Stimulated activated CD4-positive, alpha-beta T cell treated with anti-CD3 and anti-CD28 coated beads, Interleukin-1b, Interleukin-23, amount 100 ng/mL, for 24 hours (primary cell): Measurements from ENCODE around the gene TPRA1.

Source experiments
- DNase-seq, 4 experiments: peaks; one replicate each; pipeline ENCODE4 v3.0.0-alpha.2; 2020; ENCODE audit warnings: low read depth in 4 of 4, low spot score in 1 of 4

TPRA1 gene

DNA sequence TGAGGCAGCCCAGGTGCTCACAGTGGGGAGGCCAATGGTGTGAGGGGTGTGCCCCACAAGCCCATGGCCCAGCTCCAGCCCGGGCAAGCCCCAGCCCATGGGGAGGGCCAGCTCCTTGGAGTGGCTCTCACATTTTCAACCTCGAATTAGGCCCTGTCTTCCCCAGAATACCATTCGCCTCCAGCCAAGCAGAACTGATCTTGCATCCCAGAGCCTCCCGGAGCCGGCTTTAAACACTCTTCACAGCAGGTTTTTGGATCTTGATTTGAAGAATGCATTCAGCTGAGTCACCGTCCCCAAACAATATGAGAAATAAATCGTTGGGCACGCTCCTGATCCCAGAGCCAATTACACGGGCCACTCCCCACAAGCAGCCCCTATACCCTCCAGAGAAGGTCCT lies 23.7 kb downstream of the TPRA1 start:
- DNase-seq, result no peak

DNA sequence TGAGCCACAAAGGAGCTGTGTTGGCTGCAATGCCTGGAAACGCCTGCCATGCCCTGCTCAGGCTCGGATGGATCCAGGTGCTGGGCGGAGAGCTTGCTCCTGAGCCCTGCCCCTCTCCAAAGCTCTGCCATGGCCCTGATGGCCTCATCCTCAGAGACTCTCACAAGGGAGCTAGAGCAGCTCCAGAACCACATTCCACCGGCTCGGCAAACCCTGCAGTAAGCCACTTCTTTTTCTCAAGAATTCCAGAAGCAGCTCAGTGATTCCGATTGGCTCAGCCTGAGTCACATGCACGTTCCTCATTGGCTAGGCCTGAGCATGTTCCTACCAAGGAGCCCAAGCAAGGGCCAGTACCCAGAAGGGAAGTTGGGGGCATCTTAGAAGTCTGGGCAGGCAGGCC lies 24.8 kb downstream of the TPRA1 start:
- DNase-seq, result no peak

DNA sequence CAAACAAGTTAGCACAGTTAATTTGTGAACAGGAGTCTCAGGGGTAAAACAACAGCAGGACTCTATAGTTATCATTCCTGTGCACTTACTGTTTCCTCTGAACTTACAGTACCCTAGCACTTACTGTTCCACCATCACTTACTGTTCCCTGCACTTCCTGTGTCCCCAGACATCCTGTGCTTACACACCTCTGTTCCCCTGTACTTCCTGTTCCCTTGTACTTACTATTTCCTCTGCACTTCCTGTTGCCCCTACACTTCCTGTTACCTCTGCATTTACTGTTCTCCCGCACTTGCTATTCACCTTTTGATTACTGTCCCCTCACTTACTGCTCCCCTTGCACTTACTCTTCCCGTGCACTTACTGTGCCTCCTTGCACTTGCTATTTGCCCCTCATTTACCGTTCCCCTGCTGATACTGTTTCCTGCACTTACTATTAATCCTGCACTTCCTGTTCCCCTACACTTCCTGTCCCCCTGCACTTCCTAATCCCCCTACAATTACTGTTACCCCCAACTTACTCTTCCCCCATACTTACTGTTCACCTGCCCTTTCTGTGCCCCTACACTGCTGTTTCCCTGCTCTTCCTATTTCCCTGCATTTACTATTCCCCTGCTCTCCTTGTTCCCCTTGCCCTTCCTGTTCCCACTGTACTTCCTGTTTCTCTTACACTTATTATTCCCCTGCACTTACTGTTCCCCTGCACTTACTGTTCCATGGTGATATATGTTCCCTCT lies 30.3 kb downstream of the TPRA1 start:
- no peak for DNase-seq

DNA sequence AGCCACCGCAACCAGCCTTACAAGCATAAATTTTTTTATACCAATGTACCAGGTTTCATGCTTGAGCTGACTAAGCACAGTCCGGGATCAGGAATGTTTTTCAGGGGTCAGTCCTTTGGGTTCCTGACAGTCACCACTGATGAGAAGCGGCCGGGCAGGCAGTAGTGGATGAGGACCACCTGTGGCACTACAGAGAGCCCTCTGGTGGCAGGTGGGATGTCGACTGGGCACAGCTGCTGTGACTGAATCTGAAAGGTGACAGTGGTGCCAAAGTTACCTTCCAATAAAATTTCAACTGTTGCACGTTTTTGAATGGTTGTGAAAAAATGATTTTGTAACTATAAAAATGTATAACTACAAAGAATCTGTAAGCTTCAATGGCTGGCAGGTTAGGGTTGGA lies 34.0 kb downstream of the TPRA1 start:
- DNase-seq, result no peak

DNA sequence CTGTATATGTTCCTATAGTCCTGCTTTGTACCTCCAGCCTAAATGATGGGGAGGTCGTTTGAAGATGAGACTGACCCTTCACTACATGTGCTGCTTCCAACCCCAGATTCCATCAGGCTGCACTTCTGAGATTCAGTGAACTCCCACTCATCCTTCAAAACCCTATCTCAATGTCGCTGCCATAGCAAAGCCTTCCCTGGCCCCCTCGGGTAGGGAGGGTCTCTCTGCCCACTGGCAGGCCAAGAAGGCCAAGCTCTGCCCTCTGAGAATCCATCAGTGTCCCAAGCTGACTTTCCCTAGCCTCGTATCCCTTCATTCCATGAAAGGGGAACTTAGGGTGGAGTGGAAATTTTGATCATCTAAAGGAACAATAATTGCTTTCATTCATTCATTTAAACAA lies 35.4 kb downstream of the TPRA1 start:
- DNase-seq, result no peak

DNA sequence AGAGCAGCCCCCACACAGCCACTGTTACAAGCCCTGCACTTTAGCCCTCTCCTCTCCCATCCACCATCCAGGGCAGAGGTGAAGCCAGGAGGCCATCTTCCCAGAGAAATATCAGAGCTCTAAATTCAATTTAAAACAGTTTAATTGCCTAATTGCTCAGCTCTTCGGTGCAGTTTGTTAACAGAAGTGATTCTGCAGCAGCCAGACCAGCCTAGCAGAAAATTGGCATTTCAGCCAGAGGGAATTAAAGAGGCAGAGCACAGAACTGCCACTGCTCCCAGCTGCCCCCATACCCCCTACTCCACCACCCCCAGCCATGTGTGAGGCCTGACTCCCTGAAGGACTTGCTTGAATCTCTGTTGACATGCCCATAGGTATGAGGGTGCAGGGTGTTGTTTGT lies 38.5 kb downstream of the TPRA1 start:
- no peak for DNase-seq

DNA sequence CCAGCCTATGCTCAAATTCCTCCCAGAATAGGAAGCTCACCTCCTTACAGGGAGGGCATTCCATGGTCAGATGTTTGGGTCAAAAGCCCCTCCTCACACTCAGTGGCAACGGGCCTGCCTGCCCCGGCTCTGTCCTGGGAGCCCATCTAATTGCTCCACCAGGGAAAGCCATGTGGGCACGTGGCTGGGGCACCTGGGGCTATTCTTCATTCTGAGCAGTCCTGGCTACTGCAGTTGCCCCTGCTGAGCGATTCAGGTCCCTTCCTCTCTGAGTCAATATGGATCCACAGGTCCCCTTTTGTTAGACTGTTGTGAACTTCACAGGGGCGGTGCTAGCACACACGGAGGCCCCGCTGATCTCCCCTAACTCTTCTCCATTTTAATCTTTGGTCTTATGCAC lies 39.4 kb downstream of the TPRA1 start:
- no peak for DNase-seq

DNA sequence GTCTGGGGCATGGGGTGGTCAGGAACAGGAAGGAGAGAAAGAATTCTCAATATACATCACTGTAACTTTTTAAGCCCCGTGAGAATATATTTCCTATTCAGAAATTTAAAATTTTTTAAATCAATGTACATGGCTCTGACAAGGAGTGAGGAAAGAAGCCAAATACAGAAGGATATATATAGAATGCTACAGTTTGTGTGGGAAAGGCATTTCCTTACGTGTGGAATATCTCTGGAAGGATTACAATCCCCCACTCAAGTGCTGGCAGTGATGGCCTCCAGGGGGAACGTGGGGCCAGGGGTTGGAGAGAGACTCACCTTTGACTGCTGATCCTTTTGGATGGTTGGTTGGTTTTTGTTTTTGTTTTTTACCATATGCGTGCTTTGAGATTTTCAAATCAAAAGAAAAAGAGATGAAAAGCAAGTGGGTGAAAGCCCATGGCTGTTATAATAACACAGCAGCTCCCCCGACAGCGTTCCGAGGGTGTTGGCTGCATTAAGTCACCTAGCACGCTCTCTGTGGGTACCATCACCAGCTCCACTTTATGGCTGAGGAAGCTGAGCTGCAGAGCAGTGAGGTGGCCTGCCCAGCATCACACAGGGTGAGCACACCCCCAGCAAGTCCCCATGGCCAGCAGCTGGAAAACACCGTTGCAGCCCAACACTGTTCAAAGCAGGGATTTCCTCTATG lies 39.9 kb downstream of the TPRA1 start:
- DNase-seq, result no peak

DNA sequence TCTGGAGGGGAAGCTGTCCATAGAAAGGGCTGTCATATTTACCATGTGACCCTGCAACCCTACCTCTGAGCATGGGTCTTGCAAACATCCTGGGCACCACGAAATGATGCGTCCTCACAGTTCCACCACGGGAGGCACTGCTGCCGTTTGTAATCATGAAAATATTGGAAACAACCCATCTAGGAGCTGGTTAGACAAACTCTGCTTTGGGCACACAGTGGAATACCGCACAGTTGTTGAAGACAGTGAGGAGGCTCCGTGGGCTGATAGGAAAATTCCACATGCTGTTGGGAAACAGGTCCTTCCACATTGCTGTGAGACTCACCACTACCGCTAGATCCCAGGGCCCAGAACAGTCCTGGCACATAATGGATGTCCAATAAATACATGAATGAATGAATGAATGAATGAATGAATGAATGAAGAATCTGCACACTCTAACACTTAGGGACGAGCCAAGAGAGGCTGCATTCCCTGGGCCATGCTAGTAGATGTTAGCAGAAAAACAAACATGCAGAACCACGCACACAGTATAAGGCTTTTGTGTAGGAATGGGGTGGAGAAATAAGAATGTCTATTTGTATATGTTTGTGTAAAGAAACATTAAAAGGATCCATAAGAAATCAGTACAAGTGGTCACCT lies 40.6 kb downstream of the TPRA1 start:
- no peak for DNase-seq

DNA sequence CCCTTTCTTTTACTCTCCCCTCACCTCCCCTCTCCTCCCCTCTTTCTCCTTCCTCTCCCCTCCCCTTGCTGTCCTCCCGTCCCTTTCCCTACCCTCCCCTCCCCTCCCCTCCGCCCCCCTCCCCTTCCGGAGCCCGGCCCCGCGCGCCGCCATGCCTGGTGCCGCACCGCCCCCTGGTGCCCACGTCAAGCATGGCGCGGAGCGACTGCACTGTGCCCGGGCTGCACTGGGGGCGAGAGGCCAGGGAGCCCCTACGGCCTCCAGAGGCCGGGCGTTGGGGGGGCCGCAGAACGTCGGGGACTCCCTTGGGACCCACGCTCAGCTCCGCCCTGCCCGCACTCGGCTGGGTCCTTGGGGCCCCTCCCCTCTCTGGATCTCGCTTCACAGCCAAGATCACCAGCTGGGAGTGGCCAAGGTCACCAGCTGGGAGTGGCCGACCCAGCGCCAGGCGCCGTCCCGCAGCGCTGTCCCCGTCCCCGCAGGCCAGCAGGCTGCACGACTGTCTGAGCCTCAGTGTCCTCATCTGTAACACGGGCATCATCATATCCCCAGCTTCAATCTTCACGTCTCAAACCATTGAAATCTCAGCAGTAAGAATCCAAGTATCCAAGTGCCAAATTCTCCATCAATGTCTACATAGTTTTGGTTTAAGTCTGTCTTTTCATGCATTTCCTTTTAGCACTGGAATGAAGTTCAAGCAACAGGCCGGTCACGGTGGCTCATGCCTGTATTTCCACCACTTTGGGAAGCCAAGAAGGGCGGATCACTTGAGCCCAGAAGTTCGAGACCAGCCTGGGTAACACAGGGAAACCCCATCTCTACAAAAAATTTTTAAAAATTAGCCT lies 42.5 kb downstream of the TPRA1 start:
- DNase-seq, result peak; percentile 56 to 77 (median 72)

DNA sequence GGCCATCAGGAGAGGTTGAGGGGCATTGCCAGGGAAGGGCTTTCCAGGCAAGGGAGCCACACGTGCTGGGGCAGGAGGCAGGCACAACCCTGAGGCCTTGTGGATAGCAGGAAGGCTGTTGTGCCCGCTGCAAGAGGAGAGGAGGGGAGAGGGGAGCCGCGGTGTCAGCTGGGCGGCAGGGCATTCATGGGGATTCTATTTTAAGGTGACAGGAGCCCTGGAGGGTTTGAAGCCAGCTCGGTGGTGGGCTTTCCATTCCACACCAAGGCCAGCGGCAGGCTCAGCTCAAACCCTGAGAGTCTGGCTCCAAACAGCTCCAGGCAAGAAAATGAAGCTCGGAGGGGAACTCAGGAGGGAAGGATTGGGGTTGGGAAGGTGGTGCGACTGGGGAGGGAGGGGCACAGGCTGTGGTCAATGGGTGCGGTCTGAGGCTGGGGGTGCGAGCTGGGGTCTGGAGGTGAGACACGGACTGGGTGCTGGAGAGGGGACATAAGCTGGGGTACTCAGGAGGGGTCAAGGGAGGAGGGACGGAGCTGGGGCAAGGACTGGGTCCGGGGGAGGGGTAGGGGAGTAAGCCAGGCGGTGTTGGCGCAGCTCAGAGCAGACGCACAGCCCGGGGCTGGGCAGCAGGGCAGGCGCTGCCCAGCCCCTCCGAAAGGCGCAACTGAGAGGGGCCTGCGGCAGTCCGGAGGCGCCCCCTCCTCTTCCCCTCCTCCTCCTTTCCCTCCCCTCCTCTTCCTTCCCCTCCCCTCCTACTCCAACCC lies 43.4 kb downstream of the TPRA1 start:
- no peak for DNase-seq

DNA sequence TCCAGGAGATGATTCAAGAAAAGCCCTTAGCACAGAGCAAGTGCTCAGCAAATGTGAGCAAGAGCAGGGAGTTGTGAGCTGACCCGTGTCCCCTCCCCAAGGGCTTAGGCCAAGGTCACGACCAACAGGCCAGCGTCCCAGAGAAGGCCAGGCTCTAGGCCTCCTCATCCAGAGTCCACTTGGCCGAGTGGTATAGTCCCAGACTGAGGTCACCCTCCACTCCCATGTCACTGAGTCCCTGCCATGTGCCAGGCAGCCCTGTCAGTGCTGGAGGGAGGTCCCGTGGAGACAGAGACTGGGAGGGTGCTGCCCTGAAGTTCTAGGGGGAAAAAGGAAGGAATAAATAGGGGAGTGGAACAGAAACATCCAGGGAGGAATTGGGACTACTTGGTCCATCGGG lies 44.0 kb downstream of the TPRA1 start:
- DNase-seq, result no peak

DNA sequence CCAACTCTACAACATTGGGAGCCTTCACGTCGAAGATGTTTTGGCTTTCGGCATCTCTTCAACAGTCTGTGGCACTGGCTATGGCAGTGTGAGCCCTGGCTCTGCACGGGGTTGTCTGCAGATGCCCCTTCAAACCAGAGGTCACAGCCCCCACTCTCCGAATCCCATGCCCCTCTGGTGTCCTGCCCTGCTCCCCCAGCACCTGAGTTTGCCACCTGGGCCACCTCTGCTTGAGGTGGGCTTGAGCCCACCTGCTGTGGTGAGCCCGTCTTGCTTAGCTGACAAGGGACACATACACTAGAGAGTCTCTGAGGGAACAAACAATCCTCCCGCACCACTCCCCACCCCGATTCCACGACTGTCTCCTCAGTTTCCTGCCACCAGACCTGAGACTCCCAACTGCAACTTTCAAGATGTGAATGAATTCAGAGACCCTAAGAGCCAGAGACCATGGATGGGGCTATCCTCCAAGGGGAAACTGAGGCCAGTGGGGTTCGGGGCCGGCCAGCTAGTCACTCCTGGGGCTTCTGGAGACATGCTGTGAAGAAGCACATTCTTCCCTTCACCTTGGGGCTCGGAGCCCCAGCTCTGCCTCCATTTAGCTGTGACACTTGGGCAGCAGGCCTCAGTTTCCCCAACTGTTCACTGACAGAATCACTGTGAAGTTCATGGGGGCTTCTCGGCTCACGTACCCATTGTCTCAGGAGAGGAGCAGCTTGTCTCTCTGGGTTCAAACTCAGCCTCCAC lies 44.6 kb downstream of the TPRA1 start:
- no peak for DNase-seq

DNA sequence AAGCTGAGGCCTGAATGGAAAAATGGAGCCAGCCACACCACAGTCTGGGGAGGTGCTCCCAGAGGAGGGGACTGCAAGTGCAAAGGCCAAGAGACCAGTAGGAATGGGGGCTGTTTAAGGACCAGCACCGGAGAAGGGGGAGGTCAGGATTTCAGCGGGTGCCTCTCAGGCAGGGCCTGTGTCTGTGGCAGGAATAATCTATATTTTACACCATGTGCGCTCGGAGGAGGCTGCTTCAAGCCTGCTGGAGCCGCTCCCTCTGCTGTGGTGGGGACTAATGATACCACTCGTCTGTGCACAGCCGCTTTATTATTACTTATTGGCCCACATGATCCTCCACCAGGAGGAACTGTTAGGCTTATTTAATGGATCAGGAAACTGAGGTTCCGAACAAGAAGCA lies 45.3 kb downstream of the TPRA1 start:
- DNase-seq, result no peak

DNA sequence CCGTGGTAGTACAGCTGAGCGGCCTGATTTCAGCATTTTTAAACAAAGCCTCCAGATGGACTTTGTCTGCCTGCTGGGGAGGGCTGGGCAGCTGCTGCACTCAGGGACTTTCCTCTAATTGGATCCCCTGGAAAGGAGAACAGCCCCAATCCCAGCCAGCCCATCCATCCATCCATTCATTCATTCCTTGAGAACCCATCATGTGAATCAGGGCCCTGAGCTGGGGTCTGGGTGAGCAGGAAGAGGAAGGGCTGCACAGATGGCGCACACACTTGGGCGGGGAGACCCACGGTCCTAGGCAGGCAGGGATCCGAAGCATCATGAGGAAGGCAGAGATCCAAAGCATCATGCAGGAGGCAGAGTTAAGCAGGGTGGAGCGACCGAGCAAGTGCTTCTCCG lies 45.7 kb downstream of the TPRA1 start:
- no peak for DNase-seq

DNA sequence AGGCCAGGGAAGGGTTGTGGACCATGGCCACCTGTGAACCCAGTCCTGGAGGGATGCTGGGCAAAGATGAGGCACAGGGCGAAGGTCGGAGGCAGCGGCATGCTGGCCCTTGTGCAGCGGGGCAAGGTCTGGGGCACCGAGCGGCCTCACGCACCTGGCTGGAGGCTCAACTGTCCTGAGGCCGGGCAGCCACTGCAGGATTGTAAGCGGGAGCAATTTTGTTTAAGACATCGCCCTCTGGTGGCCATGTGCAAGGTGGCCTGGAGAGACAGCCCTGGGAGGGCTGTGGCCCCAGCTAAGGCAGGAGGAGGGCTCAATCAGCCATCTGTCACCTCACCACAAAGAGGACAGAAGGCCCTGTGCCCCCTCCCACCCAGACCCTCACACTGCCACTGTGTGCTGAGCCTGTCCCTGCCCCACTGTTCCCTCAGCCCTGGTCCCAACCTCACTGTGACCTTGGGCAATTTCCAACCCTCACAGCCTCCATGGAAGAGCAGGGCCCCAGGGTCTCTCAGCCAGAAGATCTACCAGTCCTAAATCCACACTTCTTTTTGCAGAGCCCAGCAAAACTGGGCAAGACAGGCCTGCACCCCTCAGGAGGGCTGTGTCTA lies 46.2 kb downstream of the TPRA1 start:
- peak; percentile 40 to 57 (median 50) for DNase-seq

DNA sequence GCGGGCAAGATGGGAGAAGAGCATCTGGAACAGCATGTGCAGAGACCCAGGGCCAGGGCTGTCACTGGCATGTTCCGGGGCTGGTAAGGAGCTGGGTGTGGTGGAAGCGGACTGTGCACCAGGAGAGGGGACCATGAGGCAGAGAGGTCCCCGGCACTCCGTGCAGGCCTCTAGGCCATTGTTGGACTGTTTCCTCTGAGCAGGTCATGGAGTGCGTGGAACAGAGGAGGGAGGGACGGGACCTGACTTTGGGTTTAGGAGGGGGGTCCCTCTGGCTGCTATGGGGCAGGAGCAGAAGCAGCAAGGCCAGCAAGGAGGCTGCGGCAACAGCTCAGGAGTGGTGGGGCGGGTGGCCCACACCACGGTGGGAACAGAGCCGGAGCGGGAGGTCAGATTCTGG lies 47.1 kb downstream of the TPRA1 start:
- no peak for DNase-seq

DNA sequence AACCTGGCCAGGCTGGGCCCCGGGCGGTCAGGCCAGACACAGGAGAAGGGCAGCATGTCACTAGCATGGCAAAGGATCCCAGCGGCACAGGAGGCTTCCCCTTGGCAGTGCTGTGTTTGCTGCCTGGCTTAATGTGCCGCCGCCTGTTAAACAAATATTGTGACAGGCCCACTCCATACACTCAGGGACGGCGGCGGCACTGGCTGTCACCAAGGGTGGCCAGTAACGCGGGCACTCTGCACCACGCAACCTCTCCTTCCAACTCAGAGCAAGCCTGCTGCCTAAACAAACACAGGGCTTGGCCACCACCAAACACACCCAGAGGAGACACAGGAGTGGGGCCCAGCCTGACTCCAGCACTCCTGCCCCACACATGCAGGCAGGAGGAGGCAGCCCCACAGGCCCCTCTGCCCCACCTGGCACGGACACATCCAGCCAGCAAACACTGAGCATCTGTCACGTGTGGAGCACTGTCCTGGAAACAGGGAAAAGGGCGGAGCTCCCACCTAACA lies 48.0 kb downstream of the TPRA1 start:
- no peak for DNase-seq

DNA sequence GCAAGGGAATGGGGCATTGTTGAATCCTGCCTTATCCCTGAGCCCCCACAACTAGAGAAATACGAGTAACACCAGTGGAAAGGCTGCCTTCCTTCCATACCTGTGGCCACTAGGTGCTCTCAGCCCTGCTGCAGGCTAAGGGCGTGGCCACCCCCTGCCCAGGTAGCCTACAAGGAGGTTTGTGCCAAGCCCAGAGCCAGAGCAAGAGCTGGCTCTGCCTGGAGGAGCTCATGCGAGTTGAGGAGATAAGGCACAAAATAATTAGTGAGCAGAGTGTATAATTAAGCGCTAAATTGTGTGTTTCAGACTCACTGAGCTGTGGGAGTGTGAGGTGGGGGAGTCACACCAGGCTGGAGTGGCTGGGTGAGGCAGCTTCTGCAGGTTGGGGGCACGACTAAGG lies 49.2 kb downstream of the TPRA1 start:
- no peak for DNase-seq
